Smooth muscle cell of trachea (primary cell): ENCODE results near the gene MAGEB2. TPM values are rescaled to one million over a fixed set of nuclear protein-coding genes. Genes with fewer than 3 reads are reported as not detected.

Experiments used
- total RNA-seq: library from RNA; depleted of rRNA; stranded (reverse); fragments of >200 nt; gene quantifications from 2 replicates; pipeline ENCODE4 v1.2.1, GENCODE V29; 2014

MAGEB2 gene
- total RNA-seq: not detected in 2 replicates

GRCh38 chrX:30215357-30215843 is at the start of gene MAGEB2:
Gene MAGEB2 (plus strand): TSS chrX:30215563. CDS start chrX:30218581, 3,018 bp downstream.

GRCh38 chrX:30230395-30230794 is 15.0 kb downstream of the MAGEB2 start, which contains the start of gene MAGEB3:
Gene MAGEB3 (plus strand): TSS chrX:30230657. CDS start chrX:30235925, 5,268 bp downstream.

GRCh38 chrX:30241724-30242415 is 26.5 kb downstream of the MAGEB2 start, which contains the start of gene MAGEB4:
Gene MAGEB4 (plus strand): TSS chrX:30242000. CDS start chrX:30242136, 136 bp downstream.

GRCh38 chrX:30246769-30247489 is 31.6 kb downstream of the MAGEB2 start, which contains the start of gene MAGEB1:
Gene MAGEB1 (plus strand): TSS chrX:30247146. CDS start chrX:30250494, 3,348 bp downstream.

Other genes with a start within 250 kb of the MAGEB2 start
- not detected in 2 replicates for gene MAGEB3, start 15.1 kb downstream of the MAGEB2 start, total RNA-seq
- gene MAGEB4, start 26.4 kb downstream of the MAGEB2 start, total RNA-seq: not detected in 2 replicates
- gene MAGEB1, start 31.6 kb downstream of the MAGEB2 start, total RNA-seq: not detected in 2 replicates
- 0.58 and 4.1 TPM in 2 replicates for gene NR0B1, start 93.8 kb downstream of the MAGEB2 start, total RNA-seq